Measurements from ENCODE around the gene CNTN4.

The CNTN4 gene

GRCh38 chr3:2589336-2589969, 490.8 kb downstream of the CNTN4 start:
- no peak overlapping the region for H3K4me3 ChIP-seq (ENCODE audit: low read depth, low read length)
- TF ChIP-seq CTCF (IDR thresholded peaks at IDR 0.05; ENCODE audit: low read depth, low read length) = no peak

GRCh38 chr3:2595486-2595885, 496.8 kb downstream of the CNTN4 start:
- H3K4me3 ChIP-seq (ENCODE audit: low read depth, low read length) = no peak overlapping the region

GRCh38 chr3:2597615-2598014, 498.9 kb downstream of the CNTN4 start:
- TF ChIP-seq CTCF (IDR thresholded peaks at IDR 0.05; ENCODE audit: low read depth, low read length) = no peak
- H3K4me3 ChIP-seq (ENCODE audit: low read depth, low read length) = no peak overlapping the region

More at GRCh38 chr3:2595486-2595885, 496.8 kb downstream of the CNTN4 start:
- no peak for TF ChIP-seq CTCF (IDR thresholded peaks at IDR 0.05; ENCODE audit: low read depth, low read length)

GRCh38 chr3:2599471-2599870, 500.8 kb downstream of the CNTN4 start:
- H3K4me3 ChIP-seq (ENCODE audit: low read depth, low read length) = no peak overlapping the region
- TF ChIP-seq CTCF (IDR thresholded peaks at IDR 0.05; ENCODE audit: low read depth, low read length) = no peak

- H3K4me3 ChIP-seq (ENCODE audit: low read depth, low read length) = no peak overlapping the region
- no peak for TF ChIP-seq CTCF (IDR thresholded peaks at IDR 0.05; ENCODE audit: low read depth, low read length)
Observed at GRCh38 chr3:2603692-2604289, 505.1 kb downstream of the CNTN4 start.

- no peak overlapping the region for H3K4me3 ChIP-seq (ENCODE audit: low read depth, low read length)
- no peak for TF ChIP-seq CTCF (IDR thresholded peaks at IDR 0.05; ENCODE audit: low read depth, low read length)
Observed at GRCh38 chr3:2614578-2614977, 515.9 kb downstream of the CNTN4 start.

GRCh38 chr3:2615080-2615479, 516.4 kb downstream of the CNTN4 start:
- H3K4me3 ChIP-seq (ENCODE audit: low read depth, low read length) = no peak overlapping the region
- TF ChIP-seq CTCF (IDR thresholded peaks at IDR 0.05; ENCODE audit: low read depth, low read length) = no peak

All from WI38 (cell line).